ENCODE results near the gene TM9SF4.
A peak's percentile ranks its signal among the peaks of the same experiment; 100 is the strongest.
"Not testable (repeated sequence)": the region's sequence is repeated elsewhere in the genome, so short reads cannot be mapped to it uniquely, and the experiment has no call there.

TM9SF4 gene

GRCh38 chr20:32191873-32192272 is 82.4 kb downstream of the TM9SF4 start:
- DNase-seq, result no peak

- DNase-seq, result no peak
Measured at GRCh38 chr20:32192698-32193097, 83.2 kb downstream of the TM9SF4 start.

- DNase-seq, result not testable (repeated sequence)
Measured at GRCh38 chr20:32193336-32193735, 83.8 kb downstream of the TM9SF4 start.

GRCh38 chr20:32193996-32194395 is 84.5 kb downstream of the TM9SF4 start:
- no peak for DNase-seq

GRCh38 chr20:32195581-32195980 is 86.1 kb downstream of the TM9SF4 start:
- no peak for DNase-seq

- not testable (repeated sequence) for DNase-seq
Measured at GRCh38 chr20:32196613-32197012, 87.1 kb downstream of the TM9SF4 start.

GRCh38 chr20:32197136-32197535 is 87.6 kb downstream of the TM9SF4 start:
- not testable (repeated sequence) for DNase-seq

- DNase-seq, result no peak
Measured at GRCh38 chr20:32199006-32199405, 89.5 kb downstream of the TM9SF4 start.

GRCh38 chr20:32201296-32201976 is 91.9 kb downstream of the TM9SF4 start:
- DNase-seq, result no peak

GRCh38 chr20:32201977-32202363 is 92.5 kb downstream of the TM9SF4 start:
- DNase-seq, result no peak

GRCh38 chr20:32203356-32204204 is 94.1 kb downstream of the TM9SF4 start:
- no peak for DNase-seq

- no peak for DNase-seq
Measured at GRCh38 chr20:32204205-32205109, 94.9 kb downstream of the TM9SF4 start.

GRCh38 chr20:32205110-32205842 is 95.8 kb downstream of the TM9SF4 start:
- DNase-seq, result no peak

- no peak for DNase-seq
Measured at GRCh38 chr20:32205843-32206759, 96.6 kb downstream of the TM9SF4 start.

GRCh38 chr20:32206760-32207625 is 97.5 kb downstream of the TM9SF4 start:
- no peak for DNase-seq

GRCh38 chr20:32207626-32208498 is 98.3 kb downstream of the TM9SF4 start, which contains the start of the genes PLAGL2 and POFUT1:
Gene PLAGL2, minus strand, starts transcription at chr20:32207743. Its CDS starts 5,565 bp downstream, at chr20:32202178.
Gene POFUT1, plus strand, starts transcription at chr20:32207880. Its CDS starts 62 bp downstream, at chr20:32207942.
- DNase-seq, result peak; percentile 68

- no peak for DNase-seq
Measured at GRCh38 chr20:32208499-32209154, 99.1 kb downstream of the TM9SF4 start.

- DNase-seq, result no peak
Measured at GRCh38 chr20:32209850-32210605, 100.5 kb downstream of the TM9SF4 start.
